Ishikawa (cell line): ENCODE measurements around the gene S100A10.

Experiments used
- CEBPB ChIP-seq: IDR thresholded peaks from 2 replicates; pipeline ENCODE4 v1.6.1; 2012
- CREB1 ChIP-seq: IDR thresholded peaks from 2 replicates; pipeline ENCODE4 v1.6.1; 2012; ENCODE audit warnings: low read depth
- EGR1 ChIP-seq: IDR thresholded peaks from 2 replicates; pipeline ENCODE4 v1.6.1; 2012
- EP300 ChIP-seq: IDR thresholded peaks from 2 replicates; pipeline ENCODE4 v1.6.1; 2012; ENCODE audit warnings: borderline replicate concordance
- FOXM1 ChIP-seq: IDR thresholded peaks from 2 replicates; pipeline ENCODE4 v1.6.1; 2012; ENCODE audit warnings: low read depth, borderline replicate concordance
- NFIC ChIP-seq: IDR thresholded peaks from 2 replicates; pipeline ENCODE4 v1.6.1; 2012
- RAD21 ChIP-seq: IDR thresholded peaks from 2 replicates; pipeline ENCODE4 v1.6.1; 2012; ENCODE audit warnings: low read depth
- TAF1 ChIP-seq: IDR thresholded peaks from 2 replicates; pipeline ENCODE4 v1.6.1; 2012; ENCODE audit warnings: low read depth, mild to moderate bottlenecking
- TCF12 ChIP-seq: IDR thresholded peaks from 2 replicates; pipeline ENCODE4 v1.6.1; 2012; ENCODE audit warnings: low read depth
- TEAD4 ChIP-seq: IDR thresholded peaks from 2 replicates; pipeline ENCODE4 v1.6.1; 2012
- YY1 ChIP-seq: IDR thresholded peaks from 2 replicates; pipeline ENCODE4 v1.6.1; 2012; ENCODE audit warnings: low read depth
- ZBTB7A ChIP-seq: IDR thresholded peaks from 2 replicates; pipeline ENCODE4 v1.6.1; 2012; ENCODE audit warnings: low read depth
- TF ChIP-seq, protein P1 (sequence below): IDR thresholded peaks from 2 replicates; pipeline ENCODE4 v1.6.1; 2012
- TF ChIP-seq, protein P2 (sequence below): IDR thresholded peaks from 2 replicates; pipeline ENCODE4 v1.6.1; 2012; ENCODE audit warnings: low read depth, mild to moderate bottlenecking
- TF ChIP-seq, protein P3 (sequence below): IDR thresholded peaks from 2 replicates; pipeline ENCODE4 v1.6.1; 2012

S100A10 gene

DNA sequence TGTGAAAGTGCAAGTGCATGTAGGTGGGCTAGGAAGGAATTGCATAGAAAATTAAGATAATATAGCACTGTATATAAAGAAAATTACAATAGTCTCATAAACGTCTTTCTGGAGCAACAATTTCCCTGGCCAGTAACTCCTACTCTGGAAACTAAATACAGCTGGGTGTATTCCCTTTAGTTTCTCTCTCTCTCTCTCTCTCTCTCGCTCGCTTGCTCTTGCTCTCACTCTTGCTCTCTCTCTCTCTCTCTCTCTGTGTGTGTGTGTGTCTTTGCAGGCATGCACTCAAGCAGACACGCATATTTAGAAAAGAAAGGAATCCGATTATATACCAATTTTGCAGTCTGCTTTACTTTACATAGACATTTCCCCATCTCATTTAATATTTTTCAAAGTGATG lies 14.7 kb downstream of the S100A10 start:
- TF ChIP-seq EGR1 (no peak), TAF1 (no peak), CEBPB (no peak), TEAD4 (no peak), EP300 (no peak), FOXM1 (no peak), CREB1 (no peak), ZBTB7A (no peak), YY1 (no peak), TCF12 (no peak), NFIC (no peak), RAD21 (no peak)
- TF ChIP-seq, protein P1, sequence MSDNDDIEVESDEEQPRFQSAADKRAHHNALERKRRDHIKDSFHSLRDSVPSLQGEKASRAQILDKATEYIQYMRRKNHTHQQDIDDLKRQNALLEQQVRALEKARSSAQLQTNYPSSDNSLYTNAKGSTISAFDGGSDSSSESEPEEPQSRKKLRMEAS, result no peak
- TF ChIP-seq, protein P2, sequence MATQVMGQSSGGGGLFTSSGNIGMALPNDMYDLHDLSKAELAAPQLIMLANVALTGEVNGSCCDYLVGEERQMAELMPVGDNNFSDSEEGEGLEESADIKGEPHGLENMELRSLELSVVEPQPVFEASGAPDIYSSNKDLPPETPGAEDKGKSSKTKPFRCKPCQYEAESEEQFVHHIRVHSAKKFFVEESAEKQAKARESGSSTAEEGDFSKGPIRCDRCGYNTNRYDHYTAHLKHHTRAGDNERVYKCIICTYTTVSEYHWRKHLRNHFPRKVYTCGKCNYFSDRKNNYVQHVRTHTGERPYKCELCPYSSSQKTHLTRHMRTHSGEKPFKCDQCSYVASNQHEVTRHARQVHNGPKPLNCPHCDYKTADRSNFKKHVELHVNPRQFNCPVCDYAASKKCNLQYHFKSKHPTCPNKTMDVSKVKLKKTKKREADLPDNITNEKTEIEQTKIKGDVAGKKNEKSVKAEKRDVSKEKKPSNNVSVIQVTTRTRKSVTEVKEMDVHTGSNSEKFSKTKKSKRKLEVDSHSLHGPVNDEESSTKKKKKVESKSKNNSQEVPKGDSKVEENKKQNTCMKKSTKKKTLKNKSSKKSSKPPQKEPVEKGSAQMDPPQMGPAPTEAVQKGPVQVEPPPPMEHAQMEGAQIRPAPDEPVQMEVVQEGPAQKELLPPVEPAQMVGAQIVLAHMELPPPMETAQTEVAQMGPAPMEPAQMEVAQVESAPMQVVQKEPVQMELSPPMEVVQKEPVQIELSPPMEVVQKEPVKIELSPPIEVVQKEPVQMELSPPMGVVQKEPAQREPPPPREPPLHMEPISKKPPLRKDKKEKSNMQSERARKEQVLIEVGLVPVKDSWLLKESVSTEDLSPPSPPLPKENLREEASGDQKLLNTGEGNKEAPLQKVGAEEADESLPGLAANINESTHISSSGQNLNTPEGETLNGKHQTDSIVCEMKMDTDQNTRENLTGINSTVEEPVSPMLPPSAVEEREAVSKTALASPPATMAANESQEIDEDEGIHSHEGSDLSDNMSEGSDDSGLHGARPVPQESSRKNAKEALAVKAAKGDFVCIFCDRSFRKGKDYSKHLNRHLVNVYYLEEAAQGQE, result no peak
- TF ChIP-seq, protein P3, sequence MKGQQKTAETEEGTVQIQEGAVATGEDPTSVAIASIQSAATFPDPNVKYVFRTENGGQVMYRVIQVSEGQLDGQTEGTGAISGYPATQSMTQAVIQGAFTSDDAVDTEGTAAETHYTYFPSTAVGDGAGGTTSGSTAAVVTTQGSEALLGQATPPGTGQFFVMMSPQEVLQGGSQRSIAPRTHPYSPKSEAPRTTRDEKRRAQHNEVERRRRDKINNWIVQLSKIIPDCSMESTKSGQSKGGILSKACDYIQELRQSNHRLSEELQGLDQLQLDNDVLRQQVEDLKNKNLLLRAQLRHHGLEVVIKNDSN, result no peak

DNA sequence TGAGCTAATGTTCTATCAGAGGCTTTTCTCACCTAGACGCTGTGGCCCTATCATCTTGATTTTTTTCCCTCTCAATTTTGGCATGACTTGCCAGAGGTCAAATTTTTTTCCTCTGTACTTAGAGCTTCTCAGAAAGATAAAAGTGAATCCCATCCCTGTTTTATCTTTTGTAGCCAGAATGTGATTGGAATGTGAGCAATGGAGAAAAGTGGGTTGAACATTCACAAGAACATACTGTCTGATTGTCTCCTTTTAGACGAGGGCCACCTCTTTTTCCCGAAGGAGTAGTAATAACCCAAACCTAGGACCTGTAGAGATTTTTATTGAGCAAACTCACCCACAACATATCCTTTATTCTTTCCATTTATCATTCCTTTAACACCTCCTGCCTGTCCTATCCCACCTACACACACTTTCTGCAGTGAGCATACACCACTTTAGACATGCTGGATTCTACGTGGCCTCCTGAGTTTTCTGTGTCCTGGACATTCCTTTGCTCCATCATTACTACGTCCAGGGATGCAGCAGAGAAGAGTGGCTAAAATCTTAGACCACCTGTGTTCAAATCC lies 15.9 kb downstream of the S100A10 start:
- TF ChIP-seq TCF12, result no peak
- TF ChIP-seq YY1, result no peak
- no peak for TF ChIP-seq FOXM1
- TF ChIP-seq TEAD4, result no peak
- TF ChIP-seq CREB1, result no peak
- no peak for TF ChIP-seq TAF1
- TF ChIP-seq, protein P3, result no peak
- TF ChIP-seq ZBTB7A, result no peak
- no peak for TF ChIP-seq EGR1
- TF ChIP-seq NFIC, result no peak
- no peak for TF ChIP-seq RAD21

DNA sequence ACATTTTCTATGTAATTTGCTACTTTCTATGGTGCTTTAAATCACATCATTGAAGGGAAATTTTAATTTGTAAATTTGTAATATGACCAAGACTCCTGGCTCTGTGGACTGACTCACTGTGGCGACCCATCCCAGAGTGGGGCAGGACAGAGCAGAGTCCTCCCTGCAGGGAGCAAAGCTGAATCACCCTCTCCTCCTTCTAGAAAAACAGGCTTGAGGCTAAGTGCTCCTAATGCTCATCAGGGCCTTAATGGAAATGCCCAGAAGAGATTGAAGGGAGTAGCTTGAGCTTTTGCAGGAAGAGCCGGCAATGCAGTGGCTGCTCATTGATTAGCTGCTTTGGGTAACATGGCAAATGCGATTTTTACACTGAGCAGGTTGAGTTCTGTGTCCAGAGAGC lies 16.8 kb downstream of the S100A10 start:
- TF ChIP-seq EP300, result 0 out of 2 replicates have a peak, but pooled peaks have one; percentile 15
- no peak for TF ChIP-seq NFIC
- TF ChIP-seq FOXM1, result no peak
- no peak for TF ChIP-seq TEAD4
- TF ChIP-seq TCF12, result peak; percentile 41; the same call in 1 of the 2 replicates

DNA sequence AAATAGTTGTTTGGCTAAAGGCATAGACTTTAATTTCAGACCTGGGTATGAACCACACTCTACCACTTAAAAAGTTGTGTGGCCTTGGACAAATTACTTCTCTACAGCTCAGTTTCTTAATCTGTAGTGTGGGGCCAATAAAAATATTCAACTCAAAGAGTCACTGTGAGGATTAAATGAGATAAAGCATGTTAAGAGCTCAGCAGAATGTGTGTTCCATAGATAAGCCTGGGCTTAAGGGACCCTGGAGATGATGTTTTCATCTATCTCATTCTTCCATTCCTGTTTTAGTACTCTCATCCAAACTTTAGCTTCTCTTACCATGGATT lies 17.7 kb downstream of the S100A10 start:
- TF ChIP-seq TAF1, result no peak
- TF ChIP-seq, protein P1, result no peak
- no peak for TF ChIP-seq NFIC
- no peak for TF ChIP-seq CEBPB
- TF ChIP-seq, protein P2, result no peak
- TF ChIP-seq ZBTB7A, result no peak
- TF ChIP-seq TCF12, result no peak
- TF ChIP-seq EP300, result no peak
- TF ChIP-seq, protein P3, result no peak
- no peak for TF ChIP-seq FOXM1
- no peak for TF ChIP-seq EGR1
- TF ChIP-seq TEAD4, result no peak
- TF ChIP-seq CREB1, result no peak
- TF ChIP-seq YY1, result no peak
- no peak for TF ChIP-seq RAD21

DNA sequence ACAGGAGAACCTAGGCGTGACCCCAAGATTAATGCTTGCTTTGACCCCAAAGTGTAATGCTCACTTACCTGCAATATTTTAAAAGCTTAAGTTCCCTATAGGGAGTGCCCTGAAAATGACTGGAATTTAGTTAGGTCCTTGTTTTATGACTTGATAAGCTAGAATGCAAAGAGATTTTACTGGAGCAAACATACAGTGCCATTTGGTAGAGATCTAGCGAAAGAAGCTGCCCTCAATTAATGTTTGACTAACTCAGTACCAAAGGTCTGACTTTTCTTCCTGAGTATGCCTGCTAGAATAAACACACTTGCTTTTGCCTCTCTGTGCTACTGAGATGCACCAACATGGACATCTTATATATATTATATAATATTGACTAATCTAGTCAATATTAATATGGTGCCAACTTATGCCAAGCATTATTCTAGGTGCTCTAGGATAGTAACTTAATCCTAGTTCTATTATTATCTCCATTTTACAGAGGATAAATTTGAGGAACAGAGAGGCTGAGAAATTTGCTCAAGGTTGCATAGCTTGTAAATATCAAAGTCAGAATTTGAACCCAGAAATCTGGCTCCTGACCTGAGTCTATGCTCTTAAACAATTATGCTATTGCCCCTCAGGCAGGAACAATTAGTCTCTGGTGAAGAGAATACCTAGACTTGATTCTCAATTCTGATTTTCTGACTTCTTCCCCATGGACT lies 18.2 kb downstream of the S100A10 start:
- TF ChIP-seq EP300 (no peak), NFIC (no peak), ZBTB7A (no peak), FOXM1 (no peak), EGR1 (no peak), TCF12 (no peak), TAF1 (no peak), CEBPB (no peak), YY1 (no peak), TEAD4 (no peak)
- TF ChIP-seq, protein P3, result no peak
